GM12864 (cell line): Measurements from ENCODE around the gene KIAA1671.

Experiments
- DNase-seq: peaks from one replicate; pipeline ENCODE4 v3.0.0-alpha.2; 2011; ENCODE audit warnings: low read depth
- H3K4me3 ChIP-seq: 2 replicates; pipeline ENCODE4 v1.5.1; 2011; ENCODE audit warnings: mild to moderate bottlenecking, low read depth, low read length, control low read depth
- TF ChIP-seq, protein P1 (sequence below): IDR thresholded peaks from 2 replicates; pipeline ENCODE4 v1.5.1; 2011; ENCODE audit warnings: low read depth, mild to moderate bottlenecking, moderate library complexity, low read length, control low read depth, inconsistent platforms; ENCODE audit errors: missing control alignments

Gene KIAA1671

DNA sequence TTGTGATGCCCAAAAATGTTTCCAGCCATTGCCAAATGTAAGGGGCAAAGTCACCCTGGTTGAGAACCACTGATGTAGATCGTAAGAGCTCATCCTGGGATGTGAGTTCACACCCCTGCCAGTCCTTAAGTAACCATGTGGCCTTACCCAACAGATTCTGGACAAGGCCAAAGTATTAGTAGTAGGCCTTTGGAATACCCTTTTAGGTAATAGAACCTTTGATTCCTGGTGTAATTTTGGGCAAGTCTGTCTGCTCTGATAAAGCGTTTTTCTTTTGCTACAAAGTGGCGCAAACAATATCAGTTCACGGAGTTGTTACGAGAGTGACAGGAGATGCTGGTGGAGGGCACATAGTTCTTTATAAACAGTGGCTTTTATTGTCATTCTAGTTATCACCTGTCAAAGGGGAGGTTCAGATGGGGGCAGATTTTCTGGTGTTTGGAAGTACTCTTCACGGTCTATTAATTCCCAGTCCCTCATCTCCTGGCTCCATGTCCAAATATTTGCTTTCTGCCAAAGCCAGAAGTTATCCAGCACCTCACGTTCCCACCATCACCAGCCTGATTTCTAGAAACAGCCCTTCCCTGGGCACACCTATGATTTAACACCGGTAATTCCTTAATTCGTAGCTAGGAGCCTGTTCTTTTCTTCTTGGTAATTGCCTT, 173.3 kb downstream of the KIAA1671 start:
- TF ChIP-seq, protein P1, sequence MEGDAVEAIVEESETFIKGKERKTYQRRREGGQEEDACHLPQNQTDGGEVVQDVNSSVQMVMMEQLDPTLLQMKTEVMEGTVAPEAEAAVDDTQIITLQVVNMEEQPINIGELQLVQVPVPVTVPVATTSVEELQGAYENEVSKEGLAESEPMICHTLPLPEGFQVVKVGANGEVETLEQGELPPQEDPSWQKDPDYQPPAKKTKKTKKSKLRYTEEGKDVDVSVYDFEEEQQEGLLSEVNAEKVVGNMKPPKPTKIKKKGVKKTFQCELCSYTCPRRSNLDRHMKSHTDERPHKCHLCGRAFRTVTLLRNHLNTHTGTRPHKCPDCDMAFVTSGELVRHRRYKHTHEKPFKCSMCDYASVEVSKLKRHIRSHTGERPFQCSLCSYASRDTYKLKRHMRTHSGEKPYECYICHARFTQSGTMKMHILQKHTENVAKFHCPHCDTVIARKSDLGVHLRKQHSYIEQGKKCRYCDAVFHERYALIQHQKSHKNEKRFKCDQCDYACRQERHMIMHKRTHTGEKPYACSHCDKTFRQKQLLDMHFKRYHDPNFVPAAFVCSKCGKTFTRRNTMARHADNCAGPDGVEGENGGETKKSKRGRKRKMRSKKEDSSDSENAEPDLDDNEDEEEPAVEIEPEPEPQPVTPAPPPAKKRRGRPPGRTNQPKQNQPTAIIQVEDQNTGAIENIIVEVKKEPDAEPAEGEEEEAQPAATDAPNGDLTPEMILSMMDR = no peak
- no peak overlapping the region for H3K4me3 ChIP-seq
- no peak for DNase-seq

DNA sequence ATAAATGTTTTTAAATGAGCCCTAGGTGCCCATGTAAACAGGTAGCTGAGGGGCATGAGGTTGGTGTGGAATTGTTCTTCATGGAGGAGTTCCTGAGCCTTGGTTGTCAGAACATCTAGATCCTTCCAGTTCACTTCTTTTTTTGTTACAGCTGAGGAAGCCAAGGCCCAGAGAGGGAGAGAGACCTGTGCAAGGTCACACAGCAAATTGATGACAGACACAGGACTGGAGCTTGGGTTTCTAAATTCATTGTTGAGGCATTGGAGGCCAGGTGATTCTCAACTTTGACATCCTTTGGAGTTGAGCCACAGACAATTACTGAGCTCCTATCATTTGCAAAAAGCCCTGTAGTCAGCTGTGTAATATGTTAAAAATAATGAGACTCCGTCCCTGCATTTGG, 174.0 kb downstream of the KIAA1671 start:
- no peak overlapping the region for H3K4me3 ChIP-seq
- no peak for DNase-seq
- TF ChIP-seq, protein P1 = no peak

DNA sequence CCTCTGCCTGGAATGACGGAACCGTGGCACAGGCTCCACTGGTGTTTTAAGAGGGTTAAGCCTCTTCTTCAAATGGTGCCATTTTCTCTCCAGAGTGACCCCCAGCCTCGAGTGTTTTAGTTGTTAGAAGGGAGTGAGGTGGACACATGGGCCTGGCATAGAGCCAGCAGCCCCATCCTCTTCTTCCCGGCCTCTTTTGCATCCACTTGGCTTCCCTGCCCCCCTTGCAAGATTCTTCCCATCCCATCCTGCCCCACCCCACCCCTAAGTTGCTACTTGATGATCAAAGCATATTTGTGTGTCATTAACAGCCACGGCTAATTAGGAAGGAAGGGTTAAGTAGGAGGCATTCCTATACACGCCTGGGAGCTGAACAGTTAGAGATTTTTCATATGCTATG, 174.8 kb downstream of the KIAA1671 start:
- TF ChIP-seq, protein P1 = no peak
- no peak for DNase-seq
- H3K4me3 ChIP-seq = no peak overlapping the region

DNA sequence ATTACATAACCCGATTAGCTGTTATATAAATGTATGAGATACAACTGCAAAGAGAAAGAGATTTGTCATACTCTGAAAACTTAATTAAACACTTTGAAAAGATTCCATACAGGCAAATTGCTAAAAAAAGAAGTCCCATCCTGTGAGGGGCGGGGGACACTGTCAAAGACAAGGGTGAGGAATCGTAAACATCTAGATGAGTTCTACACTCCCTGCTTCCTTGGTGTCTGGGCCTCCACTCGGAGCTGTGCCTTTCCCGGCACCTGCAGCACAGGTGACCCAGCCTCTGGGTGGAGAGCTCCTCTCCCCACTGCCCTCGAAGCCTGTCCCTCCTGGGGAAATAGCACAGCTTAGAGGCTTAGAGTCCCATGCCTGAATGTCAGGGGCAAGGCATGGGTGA, 177.9 kb downstream of the KIAA1671 start:
- DNase-seq = no peak

DNA sequence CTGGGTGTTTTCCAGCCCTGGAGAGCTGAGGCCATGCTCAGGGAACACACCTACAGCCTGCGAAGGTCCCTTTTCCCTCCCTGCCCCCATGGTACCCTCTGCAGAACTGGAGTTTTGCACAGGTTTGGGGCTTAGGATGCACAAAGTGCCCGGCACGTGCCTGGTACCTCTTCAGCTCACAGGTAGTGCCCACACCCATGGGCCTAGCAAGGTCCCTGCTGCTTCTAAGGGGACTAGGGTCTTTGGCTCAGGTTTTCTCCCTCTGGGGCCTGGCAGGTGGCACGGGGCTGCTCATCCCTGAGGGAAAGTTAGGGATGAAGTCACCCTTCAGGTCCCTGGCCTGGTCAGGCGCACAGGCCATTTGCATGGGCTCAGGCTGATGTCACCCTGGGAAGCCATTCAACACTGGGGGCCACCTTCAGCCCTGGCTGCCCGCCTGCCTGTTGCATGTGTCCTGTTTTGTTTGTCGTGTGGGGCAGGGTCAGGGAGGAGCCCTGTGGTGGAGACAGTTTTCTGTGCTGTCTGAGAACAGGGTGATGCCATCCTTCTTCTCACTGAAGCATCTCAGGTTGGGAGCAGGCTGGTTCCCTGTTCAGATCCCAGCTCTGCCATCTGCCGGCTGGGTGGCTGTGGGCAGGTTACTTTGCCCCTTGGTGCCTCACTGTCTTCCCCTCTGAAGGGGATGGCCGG, 178.8 kb downstream of the KIAA1671 start:
- no peak overlapping the region for H3K4me3 ChIP-seq
- TF ChIP-seq, protein P1 = no peak
- DNase-seq = no peak

More for the DNA sequence above, 177.9 kb downstream of the KIAA1671 start:
- TF ChIP-seq, protein P1 = no peak
- no peak overlapping the region for H3K4me3 ChIP-seq

DNA sequence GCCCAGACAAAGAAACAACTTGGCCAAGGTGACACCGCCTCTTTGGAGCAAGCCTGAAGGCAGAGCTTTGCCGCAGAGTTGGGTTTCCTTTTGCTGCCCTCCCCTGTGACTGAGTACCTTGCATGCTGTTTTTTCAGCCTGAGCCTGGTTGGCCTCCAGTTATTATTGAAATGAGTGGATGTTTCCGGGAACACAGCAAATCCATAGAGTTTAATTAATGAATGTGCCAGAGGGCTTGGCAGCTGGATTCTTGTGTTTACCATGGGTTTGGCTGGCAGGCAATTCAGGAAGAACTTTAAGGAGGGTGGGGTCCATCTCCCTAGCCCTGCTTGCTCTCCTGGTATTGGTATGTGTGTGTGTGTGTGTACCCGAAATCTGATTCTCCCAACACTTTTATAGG, 181.5 kb downstream of the KIAA1671 start:
- no peak for DNase-seq
- H3K4me3 ChIP-seq = no peak overlapping the region
- TF ChIP-seq, protein P1 = no peak
